ENCODE measurements around the gene DNAH11. TPM values are rescaled to one million over a fixed set of nuclear protein-coding genes. Genes with fewer than 3 reads are reported as not detected.
A peak's percentile ranks its signal among the peaks of the same experiment; 100 is the strongest.
"Not testable (repeated sequence)": the region's sequence is repeated elsewhere in the genome, so short reads cannot be mapped to it uniquely, and the experiment has no call there.

Gene DNAH11
- total RNA-seq, 1 donor from 2014 or later, result 0.13 TPM

GRCh38 chr7:21675255-21675654 is 132.4 kb downstream of the DNAH11 start:
- no peaks in the 10 kb centered on the region for H4K20me1 ChIP-seq (ENCODE audit: low read depth)
- H3K9ac ChIP-seq, result no peak overlapping the region
- H3K4me1 ChIP-seq, result peaks cover 5% of the 10 kb centered on the region
- no peak overlapping the region for H3K27ac Mint-ChIP-seq
- H3K4me3 Mint-ChIP-seq, result no peak overlapping the region
- no peaks in the 10 kb centered on the region for H3F3A ChIP-seq (ENCODE audit: low read depth)
- no peaks in the 10 kb centered on the region for H3K27me3 ChIP-seq
- no peak overlapping the region for H3K4me3 ChIP-seq
- H3K27ac ChIP-seq, result no peak overlapping the region
- no peak overlapping the region for H2AFZ ChIP-seq (replicated peaks)
- no peaks in the 10 kb centered on the region for H3K27me3 Mint-ChIP-seq (ENCODE audit: insufficient read depth, low read depth)
- DNase-seq (ENCODE audit: low spot score), result peak; percentile 20
- H3K36me3 ChIP-seq, result peaks cover 9% of the 10 kb centered on the region
- H3K9me3 Mint-ChIP-seq, result peaks cover 12% of the 10 kb centered on the region
- H3K4me2 ChIP-seq, result no peak overlapping the region
- no peaks in the 10 kb centered on the region for H3K36me3 Mint-ChIP-seq
- peaks cover 12% of the 10 kb centered on the region for H3K9me3 ChIP-seq (ENCODE audit: low read depth)
- no peaks in the 10 kb centered on the region for H3K4me1 Mint-ChIP-seq
- H3K79me2 ChIP-seq (ENCODE audit: low read depth), result no peaks in the 10 kb centered on the region
- TF ChIP-seq, protein P1, sequence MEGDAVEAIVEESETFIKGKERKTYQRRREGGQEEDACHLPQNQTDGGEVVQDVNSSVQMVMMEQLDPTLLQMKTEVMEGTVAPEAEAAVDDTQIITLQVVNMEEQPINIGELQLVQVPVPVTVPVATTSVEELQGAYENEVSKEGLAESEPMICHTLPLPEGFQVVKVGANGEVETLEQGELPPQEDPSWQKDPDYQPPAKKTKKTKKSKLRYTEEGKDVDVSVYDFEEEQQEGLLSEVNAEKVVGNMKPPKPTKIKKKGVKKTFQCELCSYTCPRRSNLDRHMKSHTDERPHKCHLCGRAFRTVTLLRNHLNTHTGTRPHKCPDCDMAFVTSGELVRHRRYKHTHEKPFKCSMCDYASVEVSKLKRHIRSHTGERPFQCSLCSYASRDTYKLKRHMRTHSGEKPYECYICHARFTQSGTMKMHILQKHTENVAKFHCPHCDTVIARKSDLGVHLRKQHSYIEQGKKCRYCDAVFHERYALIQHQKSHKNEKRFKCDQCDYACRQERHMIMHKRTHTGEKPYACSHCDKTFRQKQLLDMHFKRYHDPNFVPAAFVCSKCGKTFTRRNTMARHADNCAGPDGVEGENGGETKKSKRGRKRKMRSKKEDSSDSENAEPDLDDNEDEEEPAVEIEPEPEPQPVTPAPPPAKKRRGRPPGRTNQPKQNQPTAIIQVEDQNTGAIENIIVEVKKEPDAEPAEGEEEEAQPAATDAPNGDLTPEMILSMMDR (IDR thresholded peaks at IDR 0.05), result no peak
- no peak for TF ChIP-seq EZH2 (IDR thresholded peaks at IDR 0.05)
- TF ChIP-seq EZH2phosphoT487 (IDR thresholded peaks at IDR 0.05), result no peak

- Histone ChIP-seq H3K4me2 (no peak overlapping the region), H3K27ac (no peak overlapping the region), H2AFZ (replicated peaks) (no peak overlapping the region), H3K79me2 (ENCODE audit: low read depth) (no peaks in the 10 kb centered on the region), H3K9me3 (ENCODE audit: low read depth) (no peaks in the 10 kb centered on the region), H3K36me3 (no peaks in the 10 kb centered on the region), H4K20me1 (ENCODE audit: low read depth) (no peaks in the 10 kb centered on the region), H3F3A (ENCODE audit: low read depth) (no peaks in the 10 kb centered on the region), H3K4me1 (no peaks in the 10 kb centered on the region), H3K27me3 (no peaks in the 10 kb centered on the region), H3K9ac (no peak overlapping the region), H3K4me3 (no peak overlapping the region)
- no peaks in the 10 kb centered on the region for H3K4me1 Mint-ChIP-seq
- no peak for DNase-seq (ENCODE audit: low spot score)
- H3K4me3 Mint-ChIP-seq, result no peak overlapping the region
- no peak overlapping the region for H3K27ac Mint-ChIP-seq
- TF ChIP-seq EZH2phosphoT487 (IDR thresholded peaks at IDR 0.05) (no peak), EZH2 (IDR thresholded peaks at IDR 0.05) (no peak)
- TF ChIP-seq, protein P1 (IDR thresholded peaks at IDR 0.05), result peak; percentile 21
- H3K27me3 Mint-ChIP-seq (ENCODE audit: insufficient read depth, low read depth), result peaks cover 3% of the 10 kb centered on the region
- H3K9me3 Mint-ChIP-seq, result peaks cover 3% of the 10 kb centered on the region
- no peaks in the 10 kb centered on the region for H3K36me3 Mint-ChIP-seq
Observed at GRCh38 chr7:21690705-21691104, 147.9 kb downstream of the DNAH11 start.

DNA sequence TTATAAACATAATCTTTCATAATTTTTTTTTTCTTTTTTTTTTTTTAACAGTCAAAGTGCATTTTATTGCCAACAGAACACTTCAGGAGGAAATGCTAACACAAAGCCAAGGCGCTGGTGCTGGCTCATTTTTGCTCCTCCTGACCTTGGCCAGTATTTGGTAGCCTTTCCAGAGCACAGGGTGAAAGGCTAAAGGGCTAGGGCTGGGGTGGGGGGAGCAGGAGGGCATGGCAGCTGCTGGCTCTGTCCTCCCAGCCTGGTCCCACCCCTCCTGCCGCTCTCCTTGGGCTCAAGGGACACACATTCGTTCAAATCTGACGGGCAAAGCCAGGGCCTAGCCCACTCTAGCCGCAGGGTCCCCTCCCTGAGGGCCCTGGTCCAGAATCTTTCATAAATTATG is 148.3 kb downstream of the DNAH11 start:
- H3K36me3 ChIP-seq; H3K79me2 ChIP-seq (ENCODE audit: low read depth); H3K4me1 Mint-ChIP-seq; DNase-seq (ENCODE audit: low spot score); H3K27me3 Mint-ChIP-seq (ENCODE audit: insufficient read depth, low read depth); H3K27me3 ChIP-seq; H3K4me1 ChIP-seq; H4K20me1 ChIP-seq (ENCODE audit: low read depth); H3K27ac Mint-ChIP-seq; H3K9me3 ChIP-seq (ENCODE audit: low read depth); H3K27ac ChIP-seq; H3K36me3 Mint-ChIP-seq; H3K4me2 ChIP-seq; H2AFZ ChIP-seq (replicated peaks); H3F3A ChIP-seq (ENCODE audit: low read depth); H3K4me3 Mint-ChIP-seq; H3K9me3 Mint-ChIP-seq; H3K4me3 ChIP-seq; H3K9ac ChIP-seq: not testable (repeated sequence)

DNA sequence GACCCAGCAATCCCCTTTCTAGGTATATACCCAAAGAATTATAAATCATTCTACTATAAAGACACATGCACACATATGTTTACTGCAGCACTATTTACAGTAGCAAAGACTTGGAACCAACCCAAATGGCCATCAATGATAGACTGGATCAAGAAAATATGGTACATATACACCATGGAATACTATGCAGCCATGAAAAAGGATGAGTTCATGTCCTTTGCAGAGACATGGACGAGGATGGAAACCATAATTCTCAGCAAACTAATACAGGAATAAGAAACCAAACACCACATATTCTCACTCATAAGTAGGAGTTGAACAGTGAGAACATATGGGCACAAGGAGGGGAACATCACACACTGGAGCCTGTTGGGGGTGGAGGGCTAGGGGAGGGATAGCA is 157.7 kb downstream of the DNAH11 start:
- H3K9me3 ChIP-seq (ENCODE audit: low read depth); H2AFZ ChIP-seq (replicated peaks); H4K20me1 ChIP-seq (ENCODE audit: low read depth); H3K27ac Mint-ChIP-seq; H3K27me3 ChIP-seq; H3K4me3 ChIP-seq; H3K4me3 Mint-ChIP-seq; H3K4me2 ChIP-seq; H3K9ac ChIP-seq; H3K4me1 Mint-ChIP-seq; H3K27me3 Mint-ChIP-seq (ENCODE audit: insufficient read depth, low read depth); H3K9me3 Mint-ChIP-seq; H3K27ac ChIP-seq; DNase-seq (ENCODE audit: low spot score); H3F3A ChIP-seq (ENCODE audit: low read depth); H3K36me3 Mint-ChIP-seq; H3K79me2 ChIP-seq (ENCODE audit: low read depth); H3K36me3 ChIP-seq; H3K4me1 ChIP-seq: not testable (repeated sequence)

Measured in neural progenitor cell (in vitro differentiated cells).